Bronchial epithelial cell (primary cell): ENCODE measurements around the gene NETO2. TPM values are rescaled to one million over a fixed set of nuclear protein-coding genes. Genes with fewer than 3 reads are reported as not detected.
A peak's percentile ranks its signal among the peaks of the same experiment; 100 is the strongest.

ENCODE experiments used
- DNase-seq: peaks from one replicate; pipeline ENCODE4 v3.0.0-alpha.2; 2010; ENCODE audit warnings: low read depth
- FAIRE-seq: peaks from 2 replicates; lab custom pipeline; 2011; peaks lifted over from hg19 to GRCh38; lab: Jason Lieb, UNC
- H3K27me3 ChIP-seq: 2 replicates; pipeline ENCODE4 v1.5.1; 2011; ENCODE audit warnings: low read length; ENCODE audit not compliant: control insufficient read depth, insufficient read depth
- H3K36me3 ChIP-seq: 2 replicates; pipeline ENCODE4 v1.5.1; 2011; ENCODE audit warnings: low read length; ENCODE audit not compliant: control insufficient read depth, insufficient read depth
- H3K4me3 ChIP-seq: 2 replicates; pipeline ENCODE4 v1.5.1; 2011; ENCODE audit warnings: mild to moderate bottlenecking, low read depth, low read length, control low read depth
- CTCF ChIP-seq: IDR thresholded peaks from 2 replicates; pipeline ENCODE4 v1.5.1; 2011; ENCODE audit warnings: mild to moderate bottlenecking, moderate library complexity, low read length, control low read depth, inconsistent platforms; ENCODE audit not compliant: insufficient read depth, severe bottlenecking
- total RNA-seq: library from RNA; depleted of rRNA; stranded (reverse); fragments of >200 nt; gene quantifications from 2 replicates; pipeline ENCODE4 v1.2.1, GENCODE V29; 2014

NETO2 gene
- total RNA-seq, 1 donor from 2014 or later: 41.6 TPM

DNA sequence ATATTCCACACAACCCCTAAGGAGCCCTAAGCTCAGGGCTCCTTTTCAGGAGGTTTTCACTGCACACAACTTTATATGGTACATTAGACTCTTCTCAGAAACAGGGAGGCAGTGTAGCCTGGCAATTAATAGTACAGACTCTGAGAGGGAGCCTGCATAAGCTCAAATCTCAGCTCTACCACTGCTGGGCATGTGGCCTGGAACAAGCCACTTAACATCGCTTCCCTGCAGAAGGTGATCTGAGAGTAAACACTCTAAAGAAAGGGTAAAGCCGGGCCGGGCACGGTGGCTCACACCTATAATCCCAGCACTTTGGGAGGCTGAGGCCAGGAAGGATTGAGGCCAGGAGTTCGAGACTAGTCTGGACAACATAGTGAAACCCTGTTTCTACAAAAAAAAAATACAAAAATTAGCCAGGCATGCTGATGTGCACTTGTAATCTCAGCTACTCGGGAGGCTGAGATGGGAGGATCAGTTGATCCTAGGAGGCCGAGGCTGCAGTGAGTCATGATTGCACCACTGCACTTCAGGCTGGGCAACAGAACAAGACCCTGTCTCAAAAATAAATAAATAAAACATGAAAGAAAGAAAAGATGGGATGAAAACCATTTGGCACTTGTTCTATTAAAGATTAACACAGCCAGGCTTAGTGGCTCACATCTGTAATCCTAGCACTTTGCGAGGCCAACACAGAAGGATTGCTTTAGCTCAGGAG lies 99.6 kb downstream of the NETO2 start:
- H3K4me3 ChIP-seq: no peak overlapping the region
- DNase-seq: no peak
- no peaks in the 10 kb centered on the region for H3K36me3 ChIP-seq
- H3K27me3 ChIP-seq: no peaks in the 10 kb centered on the region
- no peak for FAIRE-seq
- no peak for TF ChIP-seq CTCF

DNA sequence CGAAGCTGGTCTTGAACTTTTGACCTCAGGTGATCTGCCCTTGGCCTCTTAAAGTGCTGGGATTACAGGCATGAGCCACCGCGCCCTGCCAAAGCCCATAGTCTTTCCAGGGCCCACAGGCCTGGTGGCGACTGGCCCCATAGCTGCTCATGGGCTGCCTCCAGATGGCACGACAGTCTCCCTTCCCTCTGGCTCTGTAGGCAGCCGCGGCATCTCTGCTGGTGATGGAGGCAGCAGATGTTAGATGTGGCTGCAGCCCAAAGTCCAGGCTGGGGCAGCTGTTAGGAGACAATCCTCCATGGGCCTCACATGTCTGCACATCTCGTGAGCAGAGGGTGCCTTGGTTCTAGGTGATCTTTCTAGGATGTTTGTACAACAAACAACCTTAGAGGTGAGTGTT lies 100.5 kb downstream of the NETO2 start:
- Histone ChIP-seq H3K36me3 (no peaks in the 10 kb centered on the region), H3K27me3 (no peaks in the 10 kb centered on the region), H3K4me3 (no peak overlapping the region)
- FAIRE-seq: no peak
- no peak for TF ChIP-seq CTCF
- no peak for DNase-seq

- TF ChIP-seq CTCF: peak; percentile 98
- Histone ChIP-seq H3K36me3 (no peaks in the 10 kb centered on the region), H3K27me3 (no peaks in the 10 kb centered on the region), H3K4me3 (peak overlapping the region; percentile 54)
- FAIRE-seq: no peak
- DNase-seq: peak; percentile 32
Observed at GRCh38 chr16:47037746-47038458, 105.8 kb downstream of the NETO2 start.

- TF ChIP-seq CTCF: no peak
- no peak for DNase-seq
- FAIRE-seq: no peak
- peak overlapping the region; percentile 54 for H3K4me3 ChIP-seq
- no peaks in the 10 kb centered on the region for H3K27me3 ChIP-seq
- no peaks in the 10 kb centered on the region for H3K36me3 ChIP-seq
Observed at GRCh38 chr16:47037396-47037745, 106.4 kb downstream of the NETO2 start.

DNA sequence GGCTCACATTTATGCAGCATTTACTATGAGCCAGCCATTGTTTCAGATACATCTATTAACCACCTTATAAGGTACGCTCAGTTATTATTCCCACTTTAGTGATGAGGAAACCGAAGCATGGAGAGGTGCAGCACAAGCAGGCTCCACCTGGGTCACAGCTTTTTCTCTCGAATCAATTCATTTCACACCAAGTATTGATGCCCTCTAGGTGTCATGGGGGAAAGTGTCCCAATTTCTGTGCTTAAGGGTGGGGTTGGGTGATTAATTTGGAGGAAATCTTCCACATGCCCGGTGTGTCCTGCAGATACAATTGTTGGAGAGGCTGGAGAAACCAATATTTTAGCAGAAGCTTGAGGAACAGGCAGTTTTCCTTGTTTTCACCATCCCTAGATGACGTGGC lies 107.5 kb downstream of the NETO2 start:
- Histone ChIP-seq H3K27me3 (no peaks in the 10 kb centered on the region), H3K4me3 (no peak overlapping the region), H3K36me3 (no peaks in the 10 kb centered on the region)
- no peak for DNase-seq
- no peak for TF ChIP-seq CTCF
- no peak for FAIRE-seq
